Fibroblast of skin of right biceps (primary cell): ENCODE data around the gene CDH6.

ENCODE experiments used
- DNase-seq: peaks from one replicate; pipeline ENCODE4 v3.0.0-alpha.2; 2013

Gene CDH6

GRCh38 chr5:31193591-31194467 lies at the start of gene CDH6:
CDH6 (plus strand) TSS chr5:31193686; CDS start chr5:31267474, 73,788 bp downstream.
- peak; percentile 30 for DNase-seq

GRCh38 chr5:31144364-31144763 lies 49.1 kb upstream of the CDH6 start:
- no peak for DNase-seq

GRCh38 chr5:31148959-31149475 lies 44.5 kb upstream of the CDH6 start:
- DNase-seq = peak; percentile 9

- peak; percentile 8 for DNase-seq
These were observed 40.0 kb upstream of the CDH6 start for GRCh38 chr5:31153521-31153920.

GRCh38 chr5:31156631-31157160 lies 36.8 kb upstream of the CDH6 start:
- no peak for DNase-seq

GRCh38 chr5:31157720-31158119 lies 35.8 kb upstream of the CDH6 start:
- DNase-seq = no peak

GRCh38 chr5:31158686-31159085 lies 34.8 kb upstream of the CDH6 start:
- DNase-seq = no peak

GRCh38 chr5:31161781-31162181 lies 31.7 kb upstream of the CDH6 start:
- DNase-seq = no peak

- DNase-seq = no peak
These were observed 27.8 kb upstream of the CDH6 start for GRCh38 chr5:31165729-31166128.

- DNase-seq = no peak
These were observed 24.1 kb upstream of the CDH6 start for GRCh38 chr5:31169379-31169778.

- no peak for DNase-seq
These were observed 20.6 kb upstream of the CDH6 start for GRCh38 chr5:31172881-31173280.

GRCh38 chr5:31173614-31174013 lies 19.9 kb upstream of the CDH6 start:
- no peak for DNase-seq

- no peak for DNase-seq
These were observed 12.0 kb upstream of the CDH6 start for GRCh38 chr5:31181376-31181987.

- no peak for DNase-seq
These were observed 11.3 kb upstream of the CDH6 start for GRCh38 chr5:31182136-31182535.

GRCh38 chr5:31185951-31186350 lies 7.5 kb upstream of the CDH6 start:
- DNase-seq = no peak

- DNase-seq = peak; percentile 47
These were observed 6.7 kb upstream of the CDH6 start for GRCh38 chr5:31186672-31187267.

GRCh38 chr5:31187591-31187990 lies 5.9 kb upstream of the CDH6 start:
- DNase-seq = no peak

- no peak for DNase-seq
These were observed 1.0 kb upstream of the CDH6 start for GRCh38 chr5:31192442-31192841.

GRCh38 chr5:31193116-31193515 lies 370 bp upstream of the CDH6 start:
- DNase-seq = no peak

GRCh38 chr5:31194468-31194813 lies 955 bp downstream of the CDH6 start:
- no peak for DNase-seq

- peak; percentile 9 for DNase-seq
These were observed 1.5 kb downstream of the CDH6 start for GRCh38 chr5:31194892-31195555.

- DNase-seq = peak; percentile 8
These were observed 2.8 kb downstream of the CDH6 start for GRCh38 chr5:31196309-31196708.

- DNase-seq = peak; percentile 71
These were observed 3.7 kb downstream of the CDH6 start for GRCh38 chr5:31197183-31197582.
